ENCODE measurements around the gene GIMAP1.

Gene GIMAP1

GRCh38 chr7:150723467-150723866 is 7.1 kb downstream of the GIMAP1 start:
- DNase-seq: no peak

GRCh38 chr7:150727381-150727780 is 11.0 kb downstream of the GIMAP1 start:
- DNase-seq: no peak

- DNase-seq: no peak
These were observed 11.6 kb downstream of the GIMAP1 start for GRCh38 chr7:150728011-150728410.

GRCh38 chr7:150728609-150729008 is 12.2 kb downstream of the GIMAP1 start:
- no peak for DNase-seq

GRCh38 chr7:150731916-150732315 is 15.5 kb downstream of the GIMAP1 start:
- no peak for DNase-seq

GRCh38 chr7:150732786-150733481 is 16.5 kb downstream of the GIMAP1 start:
- no peak for DNase-seq

- DNase-seq: no peak
These were observed 17.2 kb downstream of the GIMAP1 start for GRCh38 chr7:150733482-150734095.

GRCh38 chr7:150734254-150734653 is 17.8 kb downstream of the GIMAP1 start:
- peak; percentile 85 for DNase-seq

- no peak for DNase-seq
These were observed 19.4 kb downstream of the GIMAP1 start for GRCh38 chr7:150735596-150736358.

- no peak for DNase-seq
These were observed 20.5 kb downstream of the GIMAP1 start for GRCh38 chr7:150736864-150737263.

GRCh38 chr7:150737265-150738055 is 21.0 kb downstream of the GIMAP1 start, which contains the start of gene GIMAP5:
TSS of gene GIMAP5 (plus strand) at chr7:150737418. CDS start at chr7:150740885, 3,467 bp downstream.
- peak; percentile 52 for DNase-seq

- DNase-seq: no peak
These were observed 21.7 kb downstream of the GIMAP1 start for GRCh38 chr7:150738092-150738491.

- DNase-seq: no peak
These were observed 22.2 kb downstream of the GIMAP1 start for GRCh38 chr7:150738591-150739001.

- DNase-seq: no peak
These were observed 22.6 kb downstream of the GIMAP1 start for GRCh38 chr7:150739033-150739432.

GRCh38 chr7:150740053-150740452 is 23.6 kb downstream of the GIMAP1 start:
- peak; percentile 84 for DNase-seq

GRCh38 chr7:150742286-150742968 is 26.0 kb downstream of the GIMAP1 start:
- DNase-seq: no peak

GRCh38 chr7:150744041-150744656 is 27.7 kb downstream of the GIMAP1 start:
- DNase-seq: no peak

GRCh38 chr7:150745086-150745485 is 28.7 kb downstream of the GIMAP1 start:
- no peak for DNase-seq

GRCh38 chr7:150745876-150746275 is 29.5 kb downstream of the GIMAP1 start:
- no peak for DNase-seq

- DNase-seq: no peak
These were observed 30.5 kb downstream of the GIMAP1 start for GRCh38 chr7:150746921-150747320.

GRCh38 chr7:150748376-150748775 is 32.0 kb downstream of the GIMAP1 start:
- peak; percentile 47 for DNase-seq

GRCh38 chr7:150751702-150752101 is 35.3 kb downstream of the GIMAP1 start:
- DNase-seq: no peak

Measured in suppressor macrophage treated with lipopolysaccharide for 4 hours (primary cell).